Suprapubic skin (tissue), 4 donors: ENCODE data around the gene GFOD1. TPM values are rescaled to one million over a fixed set of nuclear protein-coding genes. Genes with fewer than 3 reads are reported as not detected.

Experiments
- DNase-seq, 2 donors: peaks; one replicate each; pipeline ENCODE4 v3.0.0-alpha.2; 2019; ENCODE audit warnings: low spot score in 2 of 2
- H3K27ac ChIP-seq: fragments of 200-600 bp; sonication (generic); one replicate; pipeline ENCODE4 v1.5.1; 2019
- H3K27me3 ChIP-seq: fragments of 200-600 bp; sonication (generic); one replicate; pipeline ENCODE4 v1.5.1; 2019
- H3K36me3 ChIP-seq: fragments of 200-600 bp; sonication (generic); one replicate; pipeline ENCODE4 v1.5.1; 2019
- H3K4me1 ChIP-seq: fragments of 200-600 bp; sonication (generic); one replicate; pipeline ENCODE4 v1.5.1; 2019
- H3K4me3 ChIP-seq: fragments of 200-600 bp; sonication (generic); one replicate; pipeline ENCODE4 v1.5.1; 2019; ENCODE audit warnings: mild to moderate bottlenecking
- H3K9me3 ChIP-seq: fragments of 200-600 bp; sonication (generic); one replicate; pipeline ENCODE4 v1.5.1; 2019
- CTCF ChIP-seq, 2 donors: fragments of 200-600 bp in 1 of 2; fragments of 450-650 bp in 1 of 2; sonication (generic) in 1 of 2; IDR thresholded peaks; one replicate each; pipeline ENCODE4 v1.5.1; 2016 to 2019; ENCODE audit warnings: antibody characterized with exemption in 2 of 2, mild to moderate bottlenecking in 1 of 2, moderate library complexity in 1 of 2
- EP300 ChIP-seq: sonication (generic); formaldehyde crosslinking; IDR thresholded peaks from one replicate; pipeline ENCODE4 v1.6.1; 2017; ENCODE audit warnings: antibody characterized with exemption
- POLR2A ChIP-seq, 2 donors: fragments of 450-650 bp; IDR thresholded peaks; one replicate each; pipeline ENCODE4 v1.6.1; 2017; ENCODE audit warnings: antibody characterized with exemption in 2 of 2, mild to moderate bottlenecking in 2 of 2, moderate library complexity in 2 of 2
- POLR2AphosphoS5 ChIP-seq, 3 donors: sonication (generic); formaldehyde crosslinking; IDR thresholded peaks; one replicate each; pipeline ENCODE4 v1.6.1; 2017; ENCODE audit warnings: antibody characterized with exemption in 3 of 3
- WGBS: methylation state at CpG from one replicate; pipeline ENCODE4 v1.1.5; 2018; 5-methylcytosine and 5-hydroxymethylcytosine counted together
- total RNA-seq, 4 donors: library from RNA; depleted of rRNA; stranded (reverse); fragments of >200 nt; gene quantifications; one replicate each; pipeline ENCODE4 v1.1.0, GENCODE V29; 2016

The GFOD1 gene
- total RNA-seq, 4 donors from 2014 or later, result 7.5 to 15.2 (median 13.7) TPM

- TF ChIP-seq EP300, result no peak
- TF ChIP-seq POLR2AphosphoS5 (IDR thresholded peaks at IDR 0.05), result no peak
- no peak for TF ChIP-seq POLR2A (IDR thresholded peaks at IDR 0.05)
- TF ChIP-seq CTCF (IDR thresholded peaks at IDR 0.05), result no peak
- Histone ChIP-seq H3K4me3 (no peak overlapping the region), H3K27me3 (no peaks in the 10 kb centered on the region), H3K36me3 (no peaks in the 10 kb centered on the region), H3K9me3 (no peaks in the 10 kb centered on the region), H3K4me1 (peaks cover 44% of the 10 kb centered on the region), H3K27ac (no peak overlapping the region)
- WGBS, result 65% methylated on average over 3 of the region's 3 CpGs
- DNase-seq, result no peak
Measured at GRCh38 chr6:13474787-13475186, 12.6 kb downstream of the GFOD1 start.

GRCh38 chr6:13474360-13474759 is 13.0 kb downstream of the GFOD1 start:
- DNase-seq, result no peak
- no peaks in the 10 kb centered on the region for H3K9me3 ChIP-seq
- no peak overlapping the region for H3K4me3 ChIP-seq
- peaks cover 40% of the 10 kb centered on the region for H3K4me1 ChIP-seq
- WGBS, result 80% methylated on average over 3 of the region's 3 CpGs
- H3K27me3 ChIP-seq, result no peaks in the 10 kb centered on the region
- no peak for TF ChIP-seq EP300
- TF ChIP-seq POLR2A (IDR thresholded peaks at IDR 0.05), result no peak
- no peak for TF ChIP-seq POLR2AphosphoS5 (IDR thresholded peaks at IDR 0.05)
- no peak for TF ChIP-seq CTCF (IDR thresholded peaks at IDR 0.05)
- H3K27ac ChIP-seq, result no peak overlapping the region
- H3K36me3 ChIP-seq, result no peaks in the 10 kb centered on the region

GRCh38 chr6:13473768-13474165 is 13.6 kb downstream of the GFOD1 start:
- Histone ChIP-seq H3K4me3 (no peak overlapping the region), H3K27me3 (no peaks in the 10 kb centered on the region), H3K9me3 (no peaks in the 10 kb centered on the region), H3K4me1 (peaks cover 37% of the 10 kb centered on the region), H3K36me3 (no peaks in the 10 kb centered on the region), H3K27ac (no peak overlapping the region)
- no peak for TF ChIP-seq POLR2A (IDR thresholded peaks at IDR 0.05)
- no peak for TF ChIP-seq EP300
- no peak for TF ChIP-seq POLR2AphosphoS5 (IDR thresholded peaks at IDR 0.05)
- no peak for TF ChIP-seq CTCF (IDR thresholded peaks at IDR 0.05)
- WGBS, result 82% methylated on average over 8 of the region's 8 CpGs
- DNase-seq, result no peak

- WGBS, result 82% methylated on average over 5 of the region's 5 CpGs
- H3K9me3 ChIP-seq, result no peaks in the 10 kb centered on the region
- H3K4me1 ChIP-seq, result peaks cover 31% of the 10 kb centered on the region
- H3K4me3 ChIP-seq, result no peak overlapping the region
- no peak for DNase-seq
- H3K36me3 ChIP-seq, result no peaks in the 10 kb centered on the region
- no peaks in the 10 kb centered on the region for H3K27me3 ChIP-seq
- no peak for TF ChIP-seq POLR2A (IDR thresholded peaks at IDR 0.05)
- no peak for TF ChIP-seq POLR2AphosphoS5 (IDR thresholded peaks at IDR 0.05)
- no peak for TF ChIP-seq CTCF (IDR thresholded peaks at IDR 0.05)
- TF ChIP-seq EP300, result no peak
- H3K27ac ChIP-seq, result no peak overlapping the region
Measured at GRCh38 chr6:13472976-13473767, 14.2 kb downstream of the GFOD1 start.

GRCh38 chr6:13472099-13472498 is 15.3 kb downstream of the GFOD1 start:
- H3K27ac ChIP-seq, result no peak overlapping the region
- no peak overlapping the region for H3K4me3 ChIP-seq
- no peaks in the 10 kb centered on the region for H3K27me3 ChIP-seq
- 54% methylated on average over 4 of the region's 4 CpGs for WGBS
- H3K9me3 ChIP-seq, result no peaks in the 10 kb centered on the region
- H3K36me3 ChIP-seq, result no peaks in the 10 kb centered on the region
- DNase-seq, result no peak
- H3K4me1 ChIP-seq, result peaks cover 28% of the 10 kb centered on the region
- TF ChIP-seq POLR2AphosphoS5 (IDR thresholded peaks at IDR 0.05) (no peak), CTCF (IDR thresholded peaks at IDR 0.05) (no peak), POLR2A (IDR thresholded peaks at IDR 0.05) (no peak), EP300 (no peak)
